A673 (cell line): Measurements from ENCODE around the gene TOPORS.

Source experiments
- CTCF ChIP-seq: fragments of 300-800, 200-600 bp; sonication (generic); conservative IDR thresholded peaks from 2 replicates; pipeline ENCODE4 v1.5.1; 2017; ENCODE audit warnings: low read depth, mild to moderate bottlenecking, antibody characterized with exemption, low read length, moderate library complexity, mixed read lengths
- EZH2 ChIP-seq: fragments of 200-600 bp; sonication (generic); IDR thresholded peaks from 2 replicates; pipeline ENCODE4 v1.6.1; 2017; ENCODE audit warnings: borderline replicate concordance, low read depth, mild to moderate bottlenecking, mixed read lengths, antibody characterized with exemption, low read length; ENCODE audit not compliant: poor library complexity, severe bottlenecking

- TF ChIP-seq CTCF: no peak
- no peak for TF ChIP-seq EZH2
Observed at GRCh38 chr9:32550150-32550561, 2.2 kb downstream of the TOPORS start.
